H1 (cell line): ENCODE results near the gene MRPL52. TPM values are rescaled to one million over a fixed set of nuclear protein-coding genes. Genes with fewer than 3 reads are reported as not detected.

Experiments used
- ASH2L ChIP-seq: fragments of 200-600, 300-600 bp; sonication (generic); IDR thresholded peaks from one replicate; pipeline ENCODE4 v1.7.1; 2017; ENCODE audit warnings: low read length
- BRCA1 ChIP-seq: IDR thresholded peaks from 2 replicates; pipeline ENCODE4 v1.6.1; 2012; ENCODE audit warnings: low read depth, low read length, improper control_type of control experiment
- CEBPB ChIP-seq: IDR thresholded peaks from 2 replicates; pipeline ENCODE4 v1.6.1; 2012; ENCODE audit warnings: low read depth, low read length
- CHD2 ChIP-seq: IDR thresholded peaks from 2 replicates; pipeline ENCODE4 v1.6.1; 2012; ENCODE audit warnings: low read length, improper control_type of control experiment
- CREB1 ChIP-seq: IDR thresholded peaks from 2 replicates; pipeline ENCODE4 v1.6.1; 2012; ENCODE audit warnings: inconsistent platforms
- EGR1 ChIP-seq: IDR thresholded peaks from 2 replicates; pipeline ENCODE4 v1.6.1; 2011; ENCODE audit warnings: low read depth, low read length, borderline replicate concordance
- KDM1A ChIP-seq: fragments of 200-600, 300-600 bp; sonication (generic); IDR thresholded peaks from 2 replicates; pipeline ENCODE4 v1.7.1; 2016; ENCODE audit warnings: mild to moderate bottlenecking, low read length, borderline replicate concordance
- KDM5A ChIP-seq: fragments of 200-600 bp; IDR thresholded peaks from 2 replicates; pipeline ENCODE4 v1.7.1; 2012; ENCODE audit warnings: mild to moderate bottlenecking, low read length, inconsistent platforms, mixed read lengths
- NRF1 ChIP-seq: IDR thresholded peaks from 2 replicates; pipeline ENCODE4 v1.6.1; 2011; ENCODE audit warnings: mild to moderate bottlenecking, low read depth, low read length, improper control_type of control experiment
- POLR2A ChIP-seq, 2 experiments: IDR thresholded peaks; 1 replicate in 1 of 2; 2 replicates in 1 of 2; pipeline ENCODE4 v1.6.1; 2011; ENCODE audit warnings: low read depth in 2 of 2, low read length in 2 of 2, mild to moderate bottlenecking in 2 of 2; ENCODE audit errors: control extremely low read depth in 1 of 2
- POLR2AphosphoS5 ChIP-seq: IDR thresholded peaks from 2 replicates; pipeline ENCODE4 v1.6.1; 2011; ENCODE audit warnings: low read depth, low read length
- RAD21 ChIP-seq, 2 experiments: IDR thresholded peaks in 1 of 2; conservative IDR thresholded peaks in 1 of 2; 2 replicates each; pipeline ENCODE4 v1.6.1; 2011; ENCODE audit warnings: low read depth in 2 of 2, low read length in 2 of 2, improper control_type of control experiment in 1 of 2, inconsistent platforms in 1 of 2, mild to moderate bottlenecking in 1 of 2, moderate library complexity in 1 of 2
- RXRA ChIP-seq: IDR thresholded peaks from 2 replicates; pipeline ENCODE4 v1.6.1; 2011; ENCODE audit warnings: low read depth, mild to moderate bottlenecking, low read length, moderate library complexity; ENCODE audit not compliant: insufficient read depth
- SAP30 ChIP-seq: fragments of 300-600 bp; sonication (generic); IDR thresholded peaks from 2 replicates; pipeline ENCODE4 v1.7.1; 2012; ENCODE audit warnings: low read length, moderate library complexity, mild to moderate bottlenecking, inconsistent platforms; ENCODE audit not compliant: insufficient read depth, insufficient replicate concordance
- SIN3A ChIP-seq, 2 experiments: IDR thresholded peaks in 1 of 2; conservative IDR thresholded peaks in 1 of 2; 2 replicates each; pipeline ENCODE4 v1.6.1; 2011 to 2012; ENCODE audit warnings: low read length in 2 of 2, improper control_type of control experiment in 1 of 2, low read depth in 1 of 2, mild to moderate bottlenecking in 1 of 2
- SP4 ChIP-seq: IDR thresholded peaks from 2 replicates; pipeline ENCODE4 v1.6.1; 2012; ENCODE audit warnings: low read length, inconsistent platforms
- TAF7 ChIP-seq: optimal IDR thresholded peaks from 2 replicates; pipeline ENCODE3; 2011; ENCODE audit warnings: low read depth, mild to moderate bottlenecking, inconsistent platforms, low read length, moderate library complexity, borderline replicate concordance
- polyA plus RNA-seq, 7 experiments: library from polyadenylated mRNA; depleted of rRNA in 3 of 7; stranded (reverse) in 5 of 7; unstranded in 2 of 7; fragments of >200 nt in 5 of 7; fragments of 200-250 nt in 2 of 7; gene quantifications; 1 replicate in 5 of 7; 2 replicates in 1 of 7; 4 replicates in 1 of 7; pipeline versions ENCODE4 v1.2.1 to v1.2.3, GENCODE V29; 2011 to 2013; ENCODE audit warnings: missing spikeins in 2 of 7, mixed read lengths in 2 of 7
- total RNA-seq: library from RNA; stranded (reverse); fragmentation: NEBNext Ultra II Directional; extraction: Animal tissue kit (Norgen Biotek cat#: 25700); gene quantifications from 2 replicates; pipeline ENCODE4 v1.2.1, GENCODE V29; 2021
- TF ChIP-seq, protein P1 (sequence below): IDR thresholded peaks from 2 replicates; pipeline ENCODE4 v1.6.1; 2012; ENCODE audit warnings: low read length, inconsistent platforms
- TF ChIP-seq, protein P2 (sequence below): IDR thresholded peaks from 2 replicates; pipeline ENCODE4 v1.6.1; 2012; ENCODE audit warnings: inconsistent platforms

MRPL52 gene
- total and polyA plus RNA-seq, 2 of the 8 experiments (the other 6 are each of a cell fraction or from before 2014, with no cell fraction given) = 70.5 to 176 TPM

DNA sequence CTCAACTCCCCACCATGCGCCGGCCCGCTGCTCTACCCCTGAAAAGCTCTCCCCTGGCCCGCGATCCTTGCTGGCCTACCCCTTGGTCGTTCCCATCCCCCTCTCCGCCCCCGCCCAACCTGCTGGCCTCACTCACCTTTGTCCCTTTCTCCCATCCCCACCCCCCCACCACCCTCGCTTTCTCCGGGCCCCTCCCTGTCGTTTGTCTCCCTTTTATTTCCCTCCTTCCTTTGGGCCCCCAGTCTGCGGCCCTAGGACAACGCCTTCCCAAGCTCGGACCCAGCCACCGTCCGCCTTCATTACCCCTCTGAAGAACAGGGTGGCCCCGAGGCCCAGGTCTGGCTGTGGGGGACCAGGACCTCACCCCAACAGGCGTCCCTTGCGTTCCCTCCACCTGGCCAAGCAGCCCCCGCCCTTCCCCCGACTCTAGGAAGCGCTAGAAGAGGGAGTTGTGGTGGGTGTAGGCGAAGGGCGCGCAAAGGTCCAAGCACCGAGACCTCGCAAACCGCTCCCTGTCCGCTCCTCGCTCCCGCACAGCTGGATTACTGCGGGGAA is 7.6 kb upstream of the MRPL52 start (continued):
- TF ChIP-seq, protein P1, sequence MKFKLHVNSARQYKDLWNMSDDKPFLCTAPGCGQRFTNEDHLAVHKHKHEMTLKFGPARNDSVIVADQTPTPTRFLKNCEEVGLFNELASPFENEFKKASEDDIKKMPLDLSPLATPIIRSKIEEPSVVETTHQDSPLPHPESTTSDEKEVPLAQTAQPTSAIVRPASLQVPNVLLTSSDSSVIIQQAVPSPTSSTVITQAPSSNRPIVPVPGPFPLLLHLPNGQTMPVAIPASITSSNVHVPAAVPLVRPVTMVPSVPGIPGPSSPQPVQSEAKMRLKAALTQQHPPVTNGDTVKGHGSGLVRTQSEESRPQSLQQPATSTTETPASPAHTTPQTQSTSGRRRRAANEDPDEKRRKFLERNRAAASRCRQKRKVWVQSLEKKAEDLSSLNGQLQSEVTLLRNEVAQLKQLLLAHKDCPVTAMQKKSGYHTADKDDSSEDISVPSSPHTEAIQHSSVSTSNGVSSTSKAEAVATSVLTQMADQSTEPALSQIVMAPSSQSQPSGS = no peak
- TF ChIP-seq RXRA (no peak), BRCA1 (no peak), SP4 (no peak; the same call in 1 of the 2 replicates), SAP30 (no peak), CEBPB (no peak), ASH2L (peak; percentile 94), KDM5A (no peak), NRF1 (no peak), RAD21 (IDR thresholded peaks at IDR 0.05 in 1 of 2, conservative IDR thresholded peaks at IDR 0.05 in 1 of 2; ENCODE audit: low read depth in 2 of 2, low read length in 2 of 2) (no peak), KDM1A (0 out of 2 replicates have a peak, but pooled peaks have one; percentile 22), SIN3A (conservative IDR thresholded peaks at IDR 0.05 in 1 of 2, IDR thresholded peaks at IDR 0.05 in 1 of 2; ENCODE audit: low read depth in 1 of 2, low read length in 2 of 2) (no peak), POLR2A (IDR thresholded peaks at IDR 0.05; ENCODE audit: control extremely low read depth in 1 of 2, low read depth in 2 of 2, low read length in 2 of 2) (peak in 1 of 2 experiments; percentile 81; a peak in 2 of 3 replicates), CREB1 (no peak), EGR1 (peak; percentile 89), POLR2AphosphoS5 (peak; percentile 75), CHD2 (peak; percentile 41; the same call in 1 of the 2 replicates), TAF7 (no peak)
- TF ChIP-seq, protein P2, sequence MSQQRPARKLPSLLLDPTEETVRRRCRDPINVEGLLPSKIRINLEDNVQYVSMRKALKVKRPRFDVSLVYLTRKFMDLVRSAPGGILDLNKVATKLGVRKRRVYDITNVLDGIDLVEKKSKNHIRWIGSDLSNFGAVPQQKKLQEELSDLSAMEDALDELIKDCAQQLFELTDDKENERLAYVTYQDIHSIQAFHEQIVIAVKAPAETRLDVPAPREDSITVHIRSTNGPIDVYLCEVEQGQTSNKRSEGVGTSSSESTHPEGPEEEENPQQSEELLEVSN = peak; percentile 57
